HG03442 (cell line): Measurements from ENCODE around the gene CPXM2.
"Not testable (repeated sequence)": the region's sequence is repeated elsewhere in the genome, so short reads cannot be mapped to it uniquely, and the experiment has no call there.

Experiments
- ATAC-seq: cut with Tn5 transposase; IDR thresholded peaks from one replicate; pipeline ENCODE4 v1.9.1; 2021; ENCODE audit warnings: mild to moderate bottlenecking, moderate library complexity; ENCODE audit not compliant: unreplicated experiment

Gene CPXM2

GRCh38 chr10:123747426-123747825 lies 144.2 kb downstream of the CPXM2 start:
- ATAC-seq = no peak

DNA sequence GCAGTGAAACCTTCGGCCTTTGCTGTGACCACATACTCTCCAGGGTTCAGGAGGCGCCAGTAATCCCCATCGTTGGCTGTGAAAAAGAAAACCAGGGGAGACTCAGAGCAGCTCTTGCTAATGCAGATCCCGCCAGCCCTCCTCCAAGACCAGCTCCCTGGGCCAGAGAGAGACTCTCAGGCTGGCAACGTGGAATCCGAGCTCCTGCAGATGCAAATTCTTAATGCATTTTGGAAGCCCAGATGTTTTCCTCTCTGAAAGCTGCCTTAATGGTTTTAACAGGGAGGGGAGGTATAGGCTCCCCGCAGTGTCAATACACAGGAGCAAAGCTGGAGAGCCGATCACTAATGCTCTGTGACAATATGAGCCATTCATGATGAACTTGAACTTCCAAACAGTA lies 144.7 kb downstream of the CPXM2 start:
- ATAC-seq = no peak

GRCh38 chr10:123746520-123746919 lies 145.1 kb downstream of the CPXM2 start:
- ATAC-seq = no peak

- ATAC-seq = no peak
Observed at GRCh38 chr10:123746061-123746460, 145.5 kb downstream of the CPXM2 start.

- no peak for ATAC-seq
Observed at GRCh38 chr10:123744224-123744536, 147.4 kb downstream of the CPXM2 start.

- no peak for ATAC-seq
Observed at GRCh38 chr10:123743441-123744223, 148.0 kb downstream of the CPXM2 start.

GRCh38 chr10:123742751-123743440 lies 148.7 kb downstream of the CPXM2 start:
- ATAC-seq = no peak

GRCh38 chr10:123741711-123742110 lies 149.9 kb downstream of the CPXM2 start:
- no peak for ATAC-seq

- no peak for ATAC-seq
Observed at GRCh38 chr10:123741146-123741545, 150.5 kb downstream of the CPXM2 start.

DNA sequence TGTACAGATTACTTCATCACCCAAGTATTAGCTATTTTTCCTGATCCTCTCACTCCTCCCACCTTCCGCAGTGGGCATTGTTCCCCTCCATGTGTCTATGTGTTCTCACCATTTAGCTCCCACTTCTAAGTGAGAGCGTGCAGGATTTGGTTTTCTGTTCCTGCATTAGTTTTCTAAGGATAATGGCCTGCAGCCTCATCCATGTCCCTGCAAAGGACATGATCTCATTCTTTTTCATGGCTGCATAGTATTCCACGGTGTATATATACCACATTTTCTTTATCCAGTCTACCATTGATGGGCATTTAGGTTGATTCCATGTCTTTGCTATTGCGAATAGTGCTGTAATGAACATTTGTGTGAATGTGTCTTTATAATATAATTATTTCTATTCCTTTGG lies 154.7 kb downstream of the CPXM2 start:
- ATAC-seq = not testable (repeated sequence)

DNA sequence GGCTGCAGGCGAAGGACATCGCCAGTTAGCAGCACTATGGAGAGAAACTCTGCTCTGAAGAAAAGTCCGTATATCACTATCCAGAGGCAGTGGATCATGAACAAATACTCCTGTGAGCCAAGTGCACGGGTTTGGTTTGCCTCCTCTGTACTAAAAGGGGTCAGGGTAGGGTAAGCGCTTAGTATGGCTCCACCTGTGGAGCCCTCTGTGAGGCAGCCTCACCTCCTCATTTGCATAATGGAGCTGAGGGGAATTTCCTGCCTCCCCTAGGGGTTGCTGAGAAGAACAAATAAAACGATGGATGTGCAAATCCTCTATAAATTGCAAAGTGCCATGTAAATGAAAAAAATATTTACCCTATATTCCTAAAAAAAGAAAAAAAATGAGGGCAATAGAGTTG lies 162.1 kb downstream of the CPXM2 start:
- ATAC-seq = no peak

GRCh38 chr10:123726836-123727235 lies 164.8 kb downstream of the CPXM2 start:
- no peak for ATAC-seq

DNA sequence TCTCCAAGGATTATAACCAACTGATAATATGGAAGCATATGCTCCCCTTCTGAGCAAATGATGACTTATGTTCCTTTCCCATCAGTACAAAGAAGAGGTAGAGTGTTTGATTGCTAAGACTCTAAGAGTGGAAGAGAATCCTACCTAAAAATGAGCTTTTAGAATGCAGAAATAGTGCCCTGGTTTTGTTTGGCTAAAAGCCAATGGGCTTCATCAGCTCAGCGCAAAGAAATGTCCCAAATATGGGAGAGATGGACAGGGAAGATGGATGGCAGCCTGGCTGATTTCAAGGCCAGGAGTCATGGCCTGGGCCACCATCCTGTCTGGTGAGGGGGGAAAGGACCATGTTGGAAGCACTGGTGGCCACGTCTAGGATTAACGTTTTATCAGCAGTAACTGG lies 165.2 kb downstream of the CPXM2 start:
- ATAC-seq = no peak

GRCh38 chr10:123724747-123725146 lies 166.9 kb downstream of the CPXM2 start:
- no peak for ATAC-seq

- ATAC-seq = no peak
Observed at GRCh38 chr10:123722351-123722750, 169.3 kb downstream of the CPXM2 start.

GRCh38 chr10:123721441-123722049 lies 170.1 kb downstream of the CPXM2 start:
- ATAC-seq = no peak

- no peak for ATAC-seq
Observed at GRCh38 chr10:123720536-123720935, 171.1 kb downstream of the CPXM2 start.

DNA sequence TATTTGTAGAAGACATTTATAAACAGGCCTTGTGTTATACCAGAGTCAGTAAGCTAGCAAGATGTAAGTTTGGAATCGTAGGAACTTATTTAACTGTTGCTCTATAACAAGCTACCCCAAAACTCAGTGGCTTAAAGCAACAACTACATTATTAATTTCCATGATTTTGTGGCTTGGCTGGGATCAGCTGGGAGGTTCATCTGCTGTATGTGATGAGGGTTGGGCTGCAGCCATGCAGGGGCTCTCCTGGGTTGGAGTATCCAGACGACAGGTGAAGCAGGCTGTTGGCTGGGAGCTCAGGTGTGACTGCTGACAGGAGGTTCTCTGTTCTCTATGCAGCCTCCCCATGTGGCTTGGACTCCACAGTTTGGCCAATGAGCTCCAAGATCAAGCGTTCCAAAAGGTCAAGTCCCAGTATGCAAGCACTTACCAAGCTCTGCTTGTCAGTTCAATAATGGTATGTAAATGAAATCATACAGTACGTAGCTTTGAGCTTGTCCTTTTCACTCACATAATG lies 173.0 kb downstream of the CPXM2 start:
- ATAC-seq = no peak

DNA sequence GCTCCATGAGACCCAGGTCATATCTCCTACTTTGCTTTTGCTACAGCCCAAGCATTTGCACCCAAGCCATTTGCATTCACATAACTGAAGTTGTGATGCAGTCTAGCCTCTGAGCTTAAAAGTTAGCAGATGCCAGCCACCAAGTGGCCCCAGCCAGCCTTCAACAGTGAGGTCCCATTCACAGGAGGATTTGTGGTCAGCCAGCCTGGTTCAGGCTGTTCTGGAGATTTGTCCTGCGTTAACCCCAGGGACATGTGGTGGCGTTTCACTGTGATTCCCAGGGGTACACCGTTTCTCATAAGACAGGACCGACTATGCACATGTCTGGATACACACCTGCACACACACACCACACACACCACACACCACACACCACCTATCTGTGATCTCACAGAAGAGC lies 174.3 kb downstream of the CPXM2 start:
- ATAC-seq = no peak

DNA sequence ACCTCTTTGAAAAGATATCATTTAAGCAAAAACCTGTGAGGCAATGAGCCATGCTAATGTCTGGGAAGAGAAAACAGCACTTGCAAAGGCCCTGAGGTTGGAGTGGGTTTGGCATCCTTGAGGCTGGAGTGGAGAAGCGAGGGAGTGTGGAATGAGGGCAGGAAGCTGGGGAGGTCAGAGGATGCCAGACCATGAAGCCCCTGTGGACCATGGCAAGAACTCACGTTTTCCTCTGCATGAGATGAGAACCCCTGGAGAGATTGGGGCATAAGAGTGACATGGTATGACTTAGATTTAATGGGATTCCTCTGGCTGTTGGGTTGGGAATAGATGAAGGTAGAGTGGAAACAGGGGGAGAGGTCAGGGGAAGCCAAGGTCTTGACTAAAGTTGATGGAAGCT lies 176.1 kb downstream of the CPXM2 start:
- no peak for ATAC-seq

DNA sequence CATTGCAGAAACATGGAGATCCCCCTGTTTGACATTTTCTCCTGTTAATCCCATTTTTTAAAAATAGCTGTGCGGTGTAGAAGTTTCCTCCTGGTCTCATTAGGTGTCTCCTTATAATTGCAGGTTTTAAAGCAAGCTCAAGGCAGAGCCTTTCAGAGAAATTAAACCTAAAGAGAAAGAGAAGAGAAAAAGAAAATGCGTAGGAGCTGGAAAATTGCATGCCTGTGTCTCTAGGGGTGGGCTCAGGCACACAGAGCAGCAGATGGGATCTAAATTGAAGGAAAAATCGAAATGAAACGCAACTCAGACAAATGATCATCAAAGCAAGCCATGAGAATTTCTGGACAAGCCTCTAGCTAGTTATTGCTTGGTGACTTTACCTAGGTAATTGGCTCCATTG lies 185.4 kb downstream of the CPXM2 start:
- ATAC-seq = no peak

- no peak for ATAC-seq
Observed at GRCh38 chr10:123704812-123705211, 186.8 kb downstream of the CPXM2 start.
